Measurements from ENCODE around the gene PLXNA4. TPM values are rescaled to one million over a fixed set of nuclear protein-coding genes. Genes with fewer than 3 reads are reported as not detected.

The PLXNA4 gene
- total RNA-seq, 2 experiments from 2014 or later = 0.75 to 0.85 TPM

GRCh38 chr7:132424277-132424676 lies 152.0 kb downstream of the PLXNA4 start:
- no peaks in the 10 kb centered on the region for H3K27me3 Mint-ChIP-seq
- peaks cover 13% of the 10 kb centered on the region for H3K4me1 Mint-ChIP-seq (ENCODE audit: low read depth)
- intact Hi-C loops (cut with DNase I, micrococcal nuclease) = no loop called here
- Histone ChIP-seq H3K4me3 (ENCODE audit: low read length) (no peak overlapping the region), H3K27me3 (ENCODE audit: control insufficient read depth in 1 of 2, insufficient read depth in 2 of 2, low read length in 2 of 2) (no peaks in the 10 kb centered on the region), H3K9me3 (ENCODE audit: control insufficient read depth in 1 of 2, insufficient read depth in 1 of 2, low read length in 2 of 2) (peaks cover 0 to 10% of the 10 kb centered on the region in 2 experiments), H3K4me1 (ENCODE audit: insufficient read depth, low read length) (peaks cover 5% of the 10 kb centered on the region), H3K36me3 (ENCODE audit: insufficient read depth, low read length) (no peaks in the 10 kb centered on the region), H3K27ac (ENCODE audit: low read depth in 1 of 2, low read length in 2 of 2) (no peak overlapping the region)
- no peak overlapping the region for H3K27ac Mint-ChIP-seq
- no peaks in the 10 kb centered on the region for H3K36me3 Mint-ChIP-seq (ENCODE audit: low read depth)
- ATAC-seq (ENCODE audit: poor library complexity) (no peak), DNase-seq (no peak)
- H3K4me3 Mint-ChIP-seq = no peak overlapping the region
- TF ChIP-seq, protein P1, sequence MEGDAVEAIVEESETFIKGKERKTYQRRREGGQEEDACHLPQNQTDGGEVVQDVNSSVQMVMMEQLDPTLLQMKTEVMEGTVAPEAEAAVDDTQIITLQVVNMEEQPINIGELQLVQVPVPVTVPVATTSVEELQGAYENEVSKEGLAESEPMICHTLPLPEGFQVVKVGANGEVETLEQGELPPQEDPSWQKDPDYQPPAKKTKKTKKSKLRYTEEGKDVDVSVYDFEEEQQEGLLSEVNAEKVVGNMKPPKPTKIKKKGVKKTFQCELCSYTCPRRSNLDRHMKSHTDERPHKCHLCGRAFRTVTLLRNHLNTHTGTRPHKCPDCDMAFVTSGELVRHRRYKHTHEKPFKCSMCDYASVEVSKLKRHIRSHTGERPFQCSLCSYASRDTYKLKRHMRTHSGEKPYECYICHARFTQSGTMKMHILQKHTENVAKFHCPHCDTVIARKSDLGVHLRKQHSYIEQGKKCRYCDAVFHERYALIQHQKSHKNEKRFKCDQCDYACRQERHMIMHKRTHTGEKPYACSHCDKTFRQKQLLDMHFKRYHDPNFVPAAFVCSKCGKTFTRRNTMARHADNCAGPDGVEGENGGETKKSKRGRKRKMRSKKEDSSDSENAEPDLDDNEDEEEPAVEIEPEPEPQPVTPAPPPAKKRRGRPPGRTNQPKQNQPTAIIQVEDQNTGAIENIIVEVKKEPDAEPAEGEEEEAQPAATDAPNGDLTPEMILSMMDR (IDR thresholded peaks at IDR 0.05) = no peak
- peaks cover 5% of the 10 kb centered on the region for H3K9me3 Mint-ChIP-seq
- ChIA-PET CTCF (no interaction called here), POLR2A (no interaction called here)

- Histone ChIP-seq H3K4me1 (ENCODE audit: insufficient read depth, low read length) (peaks cover 5% of the 10 kb centered on the region), H3K4me3 (ENCODE audit: low read length) (no peak overlapping the region), H3K27me3 (ENCODE audit: control insufficient read depth in 1 of 2, insufficient read depth in 2 of 2, low read length in 2 of 2) (no peaks in the 10 kb centered on the region), H3K9me3 (ENCODE audit: control insufficient read depth in 1 of 2, insufficient read depth in 1 of 2, low read length in 2 of 2) (peaks cover 0 to 10% of the 10 kb centered on the region in 2 experiments), H3K36me3 (ENCODE audit: insufficient read depth, low read length) (no peaks in the 10 kb centered on the region), H3K27ac (ENCODE audit: low read depth in 1 of 2, low read length in 2 of 2) (no peak overlapping the region)
- CTCF ChIA-PET = no interaction called here
- intact Hi-C loops (cut with DNase I, micrococcal nuclease) = no loop called here
- POLR2A ChIA-PET = no interaction called here
- ATAC-seq (ENCODE audit: poor library complexity) = no peak
- no peaks in the 10 kb centered on the region for H3K27me3 Mint-ChIP-seq
- no peak overlapping the region for H3K27ac Mint-ChIP-seq
- peaks cover 5% of the 10 kb centered on the region for H3K9me3 Mint-ChIP-seq
- no peaks in the 10 kb centered on the region for H3K36me3 Mint-ChIP-seq (ENCODE audit: low read depth)
- H3K4me1 Mint-ChIP-seq (ENCODE audit: low read depth) = peaks cover 13% of the 10 kb centered on the region
- TF ChIP-seq, protein P1 (IDR thresholded peaks at IDR 0.05) = no peak
- DNase-seq = no peak
- H3K4me3 Mint-ChIP-seq = no peak overlapping the region
Observed at GRCh38 chr7:132423594-132424200, 152.6 kb downstream of the PLXNA4 start.

DNA sequence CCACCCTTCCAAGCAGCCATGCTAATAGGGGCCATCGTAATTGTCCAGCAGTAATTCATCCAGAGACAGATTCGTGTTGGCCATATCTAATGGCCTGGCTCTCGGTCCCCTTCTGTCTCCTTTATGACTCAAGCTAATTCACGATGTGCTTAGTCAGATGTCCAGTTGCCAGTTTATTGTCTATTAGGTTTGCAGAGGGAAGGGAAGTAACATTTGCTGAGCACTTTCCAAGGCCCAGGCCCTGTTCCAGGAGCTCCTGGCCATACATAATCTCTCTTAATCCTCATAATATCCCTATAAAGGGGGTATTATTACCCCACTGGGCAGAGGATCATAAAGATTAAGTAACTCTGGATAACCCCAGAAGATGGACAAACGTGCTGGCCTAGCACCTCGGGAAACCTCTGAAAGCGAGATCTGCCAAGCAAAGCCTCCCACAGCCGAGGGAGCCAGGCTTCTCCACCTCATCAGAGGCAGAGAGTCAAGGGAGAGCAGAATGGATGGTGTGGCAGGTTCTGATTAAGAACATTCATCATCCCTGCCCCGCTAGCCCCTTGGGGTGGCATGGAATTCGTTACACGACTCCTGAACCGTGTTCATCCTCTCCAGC lies 153.7 kb downstream of the PLXNA4 start:
- Histone ChIP-seq H3K36me3 (ENCODE audit: insufficient read depth, low read length) (no peaks in the 10 kb centered on the region), H3K27ac (ENCODE audit: low read depth in 1 of 2, low read length in 2 of 2) (no peak overlapping the region), H3K27me3 (ENCODE audit: control insufficient read depth in 1 of 2, insufficient read depth in 2 of 2, low read length in 2 of 2) (no peaks in the 10 kb centered on the region), H3K4me3 (ENCODE audit: low read length) (no peak overlapping the region), H3K9me3 (ENCODE audit: control insufficient read depth in 1 of 2, insufficient read depth in 1 of 2, low read length in 2 of 2) (peaks cover 0 to 10% of the 10 kb centered on the region in 2 experiments), H3K4me1 (ENCODE audit: insufficient read depth, low read length) (peaks cover 5% of the 10 kb centered on the region)
- ATAC-seq (ENCODE audit: poor library complexity) = no peak
- Mint-ChIP-seq H3K27me3 (no peaks in the 10 kb centered on the region), H3K4me3 (no peak overlapping the region), H3K36me3 (ENCODE audit: low read depth) (no peaks in the 10 kb centered on the region), H3K4me1 (ENCODE audit: low read depth) (peaks cover 13% of the 10 kb centered on the region), H3K27ac (no peak overlapping the region), H3K9me3 (peaks cover 5% of the 10 kb centered on the region)
- CTCF ChIA-PET = no interaction called here
- POLR2A ChIA-PET = no interaction called here
- TF ChIP-seq, protein P1 (IDR thresholded peaks at IDR 0.05) = no peak
- DNase-seq = no peak
- intact Hi-C loops (cut with DNase I, micrococcal nuclease) = no loop called here

All from CD4-positive, alpha-beta T cell (primary cell).